ENCODE data around the gene GRK5. TPM values are rescaled to one million over a fixed set of nuclear protein-coding genes. Genes with fewer than 3 reads are reported as not detected.

GRK5 gene
- total and polyA plus RNA-seq, 2 donors, result 23.8 to 27.0 TPM

- 77% methylated on average over 13 of the region's 13 CpGs for WGBS
- no peaks in the 10 kb centered on the region for H3K4me1 ChIP-seq (ENCODE audit: insufficient read depth)
- no peak for DNase-seq (ENCODE audit: extremely low spot score)
- H3K27ac ChIP-seq (ENCODE audit: low read depth), result no peak overlapping the region
- no peak overlapping the region for H3K4me3 ChIP-seq (ENCODE audit: low read depth, low read length)
- no peaks in the 10 kb centered on the region for H3K36me3 ChIP-seq (ENCODE audit: insufficient read depth)
Observed at GRCh38 chr10:119420950-119421875, 213.8 kb downstream of the GRK5 start.

- Histone ChIP-seq H3K27ac (ENCODE audit: low read depth) (no peak overlapping the region), H3K4me3 (ENCODE audit: low read depth, low read length) (no peak overlapping the region), H3K4me1 (ENCODE audit: insufficient read depth) (no peaks in the 10 kb centered on the region), H3K36me3 (ENCODE audit: insufficient read depth) (no peaks in the 10 kb centered on the region)
- DNase-seq (ENCODE audit: extremely low spot score), result no peak
- WGBS, result 63% methylated on average over 11 of the region's 11 CpGs
Observed at GRCh38 chr10:119421891-119422681, 214.7 kb downstream of the GRK5 start.

GRCh38 chr10:119422682-119423509, 215.5 kb downstream of the GRK5 start:
- 90% methylated on average over 12 of the region's 12 CpGs for WGBS
- Histone ChIP-seq H3K36me3 (ENCODE audit: insufficient read depth) (no peaks in the 10 kb centered on the region), H3K4me1 (ENCODE audit: insufficient read depth) (no peaks in the 10 kb centered on the region)

GRCh38 chr10:119423510-119424257, 216.3 kb downstream of the GRK5 start:
- WGBS, result 80% methylated on average over 7 of the region's 7 CpGs
- Histone ChIP-seq H3K27ac (ENCODE audit: low read depth) (no peak overlapping the region), H3K4me3 (ENCODE audit: low read depth, low read length) (no peak overlapping the region), H3K36me3 (ENCODE audit: insufficient read depth) (no peaks in the 10 kb centered on the region), H3K4me1 (ENCODE audit: insufficient read depth) (no peaks in the 10 kb centered on the region)
- DNase-seq (ENCODE audit: extremely low spot score), result no peak

More at GRCh38 chr10:119422682-119423509, 215.5 kb downstream of the GRK5 start:
- no peak for DNase-seq (ENCODE audit: extremely low spot score)
- Histone ChIP-seq H3K27ac (ENCODE audit: low read depth) (no peak overlapping the region), H3K4me3 (ENCODE audit: low read depth, low read length) (no peak overlapping the region)

GRCh38 chr10:119424258-119424975, 217.0 kb downstream of the GRK5 start:
- no peak for DNase-seq (ENCODE audit: extremely low spot score)
- H3K4me3 ChIP-seq (ENCODE audit: low read depth, low read length), result no peak overlapping the region
- no peaks in the 10 kb centered on the region for H3K4me1 ChIP-seq (ENCODE audit: insufficient read depth)
- H3K27ac ChIP-seq (ENCODE audit: low read depth), result no peak overlapping the region
- H3K36me3 ChIP-seq (ENCODE audit: insufficient read depth), result no peaks in the 10 kb centered on the region
- 85% methylated on average over 6 of the region's 6 CpGs for WGBS

GRCh38 chr10:119425102-119425880, 217.9 kb downstream of the GRK5 start:
- Histone ChIP-seq H3K4me1 (ENCODE audit: insufficient read depth) (no peaks in the 10 kb centered on the region), H3K36me3 (ENCODE audit: insufficient read depth) (no peaks in the 10 kb centered on the region), H3K27ac (ENCODE audit: low read depth) (no peak overlapping the region), H3K4me3 (ENCODE audit: low read depth, low read length) (no peak overlapping the region)
- WGBS, result 79% methylated on average over 11 of the region's 11 CpGs
- no peak for DNase-seq (ENCODE audit: extremely low spot score)

- Histone ChIP-seq H3K4me1 (ENCODE audit: insufficient read depth) (no peaks in the 10 kb centered on the region), H3K36me3 (ENCODE audit: insufficient read depth) (no peaks in the 10 kb centered on the region)
- WGBS, result 92% methylated on average over 9 of the region's 9 CpGs
Observed at GRCh38 chr10:119425881-119426170, 218.5 kb downstream of the GRK5 start.

GRCh38 chr10:119426699-119427098, 219.3 kb downstream of the GRK5 start:
- no peak overlapping the region for H3K4me3 ChIP-seq (ENCODE audit: low read depth, low read length)
- no peak overlapping the region for H3K27ac ChIP-seq (ENCODE audit: low read depth)
- DNase-seq (ENCODE audit: extremely low spot score), result no peak
- no peaks in the 10 kb centered on the region for H3K36me3 ChIP-seq (ENCODE audit: insufficient read depth)
- no peaks in the 10 kb centered on the region for H3K4me1 ChIP-seq (ENCODE audit: insufficient read depth)
- 97% methylated on average over 5 of the region's 5 CpGs for WGBS

More at GRCh38 chr10:119425881-119426170, 218.5 kb downstream of the GRK5 start:
- Histone ChIP-seq H3K27ac (ENCODE audit: low read depth) (no peak overlapping the region), H3K4me3 (ENCODE audit: low read depth, low read length) (no peak overlapping the region)
- DNase-seq (ENCODE audit: extremely low spot score), result no peak

GRCh38 chr10:119427263-119427864, 220.0 kb downstream of the GRK5 start:
- H3K4me3 ChIP-seq (ENCODE audit: low read depth, low read length), result no peak overlapping the region
- no peak for DNase-seq (ENCODE audit: extremely low spot score)
- 96% methylated on average over 8 of the region's 8 CpGs for WGBS
- H3K36me3 ChIP-seq (ENCODE audit: insufficient read depth), result no peaks in the 10 kb centered on the region
- H3K27ac ChIP-seq (ENCODE audit: low read depth), result no peak overlapping the region
- H3K4me1 ChIP-seq (ENCODE audit: insufficient read depth), result no peaks in the 10 kb centered on the region

GRCh38 chr10:119428789-119429188, 221.4 kb downstream of the GRK5 start:
- no peak for DNase-seq (ENCODE audit: extremely low spot score)
- 65% methylated on average over 14 of the region's 14 CpGs for WGBS
- Histone ChIP-seq H3K4me3 (ENCODE audit: low read depth, low read length) (no peak overlapping the region), H3K36me3 (ENCODE audit: insufficient read depth) (no peaks in the 10 kb centered on the region), H3K27ac (ENCODE audit: low read depth) (no peak overlapping the region), H3K4me1 (ENCODE audit: insufficient read depth) (no peaks in the 10 kb centered on the region)

GRCh38 chr10:119429771-119430170, 222.4 kb downstream of the GRK5 start:
- Histone ChIP-seq H3K27ac (ENCODE audit: low read depth) (no peak overlapping the region), H3K4me3 (ENCODE audit: low read depth, low read length) (no peak overlapping the region), H3K36me3 (ENCODE audit: insufficient read depth) (no peaks in the 10 kb centered on the region), H3K4me1 (ENCODE audit: insufficient read depth) (no peaks in the 10 kb centered on the region)
- WGBS, result 80% methylated on average over 8 of the region's 8 CpGs
- no peak for DNase-seq (ENCODE audit: extremely low spot score)
